Neural progenitor cell (in vitro differentiated cells): ENCODE measurements around the gene ILKAP. TPM values are rescaled to one million over a fixed set of nuclear protein-coding genes. Genes with fewer than 3 reads are reported as not detected.

Experiments
- DNase-seq: peaks from one replicate; pipeline ENCODE4 v3.0.0-alpha.2; 2016; ENCODE audit warnings: low spot score
- H2AFZ ChIP-seq: fragments of 200-600 bp; sonication (generic); replicated peaks from 2 replicates; pipeline ENCODE4 v1.6.1; 2016; ENCODE audit warnings: antibody characterized with exemption
- H3F3A ChIP-seq: fragments of 200-600 bp; sonication (generic); 2 replicates; pipeline ENCODE4 v1.6.1; 2016; ENCODE audit warnings: antibody characterized with exemption, low read depth
- H3K27ac ChIP-seq: fragments of 200-600 bp; sonication (generic); 2 replicates; pipeline ENCODE4 v1.5.1; 2016; ENCODE audit warnings: mild to moderate bottlenecking
- H3K27me3 ChIP-seq: fragments of 200-600 bp; sonication (generic); 2 replicates; pipeline ENCODE4 v1.6.1; 2016; ENCODE audit warnings: mild to moderate bottlenecking, moderate library complexity
- H3K36me3 ChIP-seq: fragments of 200-600 bp; sonication (generic); 2 replicates; pipeline ENCODE4 v1.5.1; 2016
- H3K4me1 ChIP-seq: fragments of 200-600 bp; sonication (generic); 2 replicates; pipeline ENCODE4 v1.6.1; 2016; ENCODE audit warnings: mixed run types
- H3K4me2 ChIP-seq: fragments of 200-600 bp; sonication (generic); 2 replicates; pipeline ENCODE4 v1.6.1; 2016
- H3K4me3 ChIP-seq: fragments of 200-600 bp; sonication (generic); 2 replicates; pipeline ENCODE4 v1.5.1; 2016
- H3K79me2 ChIP-seq: fragments of 200-600 bp; sonication (generic); 2 replicates; pipeline ENCODE4 v1.6.1; 2016; ENCODE audit warnings: low read depth
- H3K9ac ChIP-seq: fragments of 200-600 bp; sonication (generic); 2 replicates; pipeline ENCODE4 v1.6.1; 2016
- H3K9me3 ChIP-seq: fragments of 200-600 bp; sonication (generic); 2 replicates; pipeline ENCODE4 v1.5.1; 2016; ENCODE audit warnings: low read depth
- H4K20me1 ChIP-seq: fragments of 200-600 bp; sonication (generic); 2 replicates; pipeline ENCODE4 v1.6.1; 2016; ENCODE audit warnings: low read depth
- H3K27ac Mint-ChIP-seq: 3 replicates; pipeline ENCODE4 v1.8.0; 2021; ENCODE audit warnings: mixed read lengths
- H3K27me3 Mint-ChIP-seq: 2 replicates; pipeline ENCODE4 v1.8.0; 2022; ENCODE audit warnings: low read depth, mild to moderate bottlenecking, inconsistent platforms, moderate library complexity, mixed read lengths; ENCODE audit not compliant: insufficient read depth
- H3K36me3 Mint-ChIP-seq: 3 replicates; pipeline ENCODE4 v1.8.0; 2021; ENCODE audit warnings: mixed read lengths
- H3K4me1 Mint-ChIP-seq: 3 replicates; pipeline ENCODE4 v1.8.0; 2021; ENCODE audit warnings: mixed read lengths
- H3K4me3 Mint-ChIP-seq: 3 replicates; pipeline ENCODE4 v1.8.0; 2021; ENCODE audit warnings: mild to moderate bottlenecking, moderate library complexity, mixed read lengths
- H3K9me3 Mint-ChIP-seq: 3 replicates; pipeline ENCODE4 v1.8.0; 2020; ENCODE audit warnings: mixed read lengths
- CTCF ChIP-seq: fragments of 200-600 bp; sonication (generic); IDR thresholded peaks from 2 replicates; pipeline ENCODE4 v1.5.1; 2017; ENCODE audit warnings: antibody characterized with exemption, mild to moderate bottlenecking
- EZH2 ChIP-seq: fragments of 200-600 bp; sonication (generic); IDR thresholded peaks from 2 replicates; pipeline ENCODE4 v1.6.1; 2017; ENCODE audit warnings: antibody characterized with exemption, mild to moderate bottlenecking, moderate library complexity
- EZH2phosphoT487 ChIP-seq: fragments of 200-600 bp; sonication (generic); IDR thresholded peaks from 2 replicates; pipeline ENCODE4 v1.6.1; 2017; ENCODE audit warnings: antibody characterized with exemption
- total RNA-seq: library from RNA; depleted of rRNA; stranded (reverse); fragments of >200 nt; gene quantifications from 2 replicates; pipeline ENCODE4 v1.2.3, GENCODE V29; 2015; ENCODE audit warnings: low replicate concordance

Gene ILKAP
- total RNA-seq, 1 donor from 2014 or later, result 19.0 TPM

DNA sequence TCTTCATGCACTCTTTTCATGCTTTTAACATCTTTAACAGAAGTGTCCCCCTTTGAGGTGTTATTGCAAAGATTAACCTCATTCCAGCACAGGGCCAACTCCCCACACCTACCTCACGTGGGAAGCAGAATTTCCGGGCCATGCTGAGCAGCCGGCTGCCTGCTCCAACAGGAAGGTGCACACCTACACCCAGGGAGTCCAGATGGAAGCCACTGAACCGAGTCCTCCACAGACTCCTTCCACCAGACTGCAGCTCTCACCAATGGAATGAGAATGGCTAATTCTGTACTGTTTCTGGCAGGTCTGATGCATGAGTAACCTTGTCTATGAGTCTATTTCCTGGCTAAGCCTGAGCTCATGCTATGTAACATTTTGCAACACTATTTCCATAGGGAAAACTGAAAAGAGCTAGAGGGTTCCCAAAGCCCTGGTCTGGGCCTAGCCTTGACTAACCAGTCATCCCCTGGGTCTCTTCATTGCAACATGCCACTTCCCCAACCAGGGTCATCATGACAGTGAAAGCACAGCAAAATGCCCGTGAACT, 33.7 kb downstream of the ILKAP start:
- TF ChIP-seq CTCF (no peak), EZH2 (no peak), EZH2phosphoT487 (no peak)
- no peaks in the 10 kb centered on the region for H3K36me3 ChIP-seq
- H3K27ac ChIP-seq, result no peak overlapping the region
- no peaks in the 10 kb centered on the region for H3F3A ChIP-seq
- Mint-ChIP-seq H3K27ac (no peak overlapping the region), H3K36me3 (peaks cover 24% of the 10 kb centered on the region), H3K4me3 (no peak overlapping the region), H3K9me3 (peaks cover 2% of the 10 kb centered on the region), H3K4me1 (peaks cover 2% of the 10 kb centered on the region), H3K27me3 (peaks cover 7% of the 10 kb centered on the region)
- H2AFZ ChIP-seq, result no peak overlapping the region
- H3K9me3 ChIP-seq, result no peaks in the 10 kb centered on the region
- H3K27me3 ChIP-seq, result peaks cover 14% of the 10 kb centered on the region
- peaks cover 6% of the 10 kb centered on the region for H4K20me1 ChIP-seq
- H3K4me2 ChIP-seq, result no peak overlapping the region
- no peaks in the 10 kb centered on the region for H3K79me2 ChIP-seq
- H3K4me1 ChIP-seq, result no peaks in the 10 kb centered on the region
- DNase-seq, result no peak
- H3K4me3 ChIP-seq, result no peak overlapping the region
- no peak overlapping the region for H3K9ac ChIP-seq

GRCh38 chr2:238169048-238169707, 34.3 kb downstream of the ILKAP start:
- H3K36me3 ChIP-seq, result no peaks in the 10 kb centered on the region
- H3K4me1 Mint-ChIP-seq, result peaks cover 3% of the 10 kb centered on the region
- H3K4me2 ChIP-seq, result no peak overlapping the region
- no peak overlapping the region for H3K27ac Mint-ChIP-seq
- H4K20me1 ChIP-seq, result peaks cover 6% of the 10 kb centered on the region
- no peak overlapping the region for H3K27ac ChIP-seq
- no peaks in the 10 kb centered on the region for H3K4me1 ChIP-seq
- H3K27me3 ChIP-seq, result peaks cover 20% of the 10 kb centered on the region
- H3K4me3 Mint-ChIP-seq, result no peak overlapping the region
- TF ChIP-seq EZH2phosphoT487 (no peak), EZH2 (no peak), CTCF (no peak)
- peaks cover 13% of the 10 kb centered on the region for H3K27me3 Mint-ChIP-seq
- H3K36me3 Mint-ChIP-seq, result peaks cover 24% of the 10 kb centered on the region
- no peak for DNase-seq
- H3F3A ChIP-seq, result no peaks in the 10 kb centered on the region
- no peak overlapping the region for H2AFZ ChIP-seq
- H3K79me2 ChIP-seq, result no peaks in the 10 kb centered on the region
- H3K9ac ChIP-seq, result no peak overlapping the region
- H3K4me3 ChIP-seq, result no peak overlapping the region
- H3K9me3 Mint-ChIP-seq, result peaks cover 3% of the 10 kb centered on the region
- H3K9me3 ChIP-seq, result no peaks in the 10 kb centered on the region

DNA sequence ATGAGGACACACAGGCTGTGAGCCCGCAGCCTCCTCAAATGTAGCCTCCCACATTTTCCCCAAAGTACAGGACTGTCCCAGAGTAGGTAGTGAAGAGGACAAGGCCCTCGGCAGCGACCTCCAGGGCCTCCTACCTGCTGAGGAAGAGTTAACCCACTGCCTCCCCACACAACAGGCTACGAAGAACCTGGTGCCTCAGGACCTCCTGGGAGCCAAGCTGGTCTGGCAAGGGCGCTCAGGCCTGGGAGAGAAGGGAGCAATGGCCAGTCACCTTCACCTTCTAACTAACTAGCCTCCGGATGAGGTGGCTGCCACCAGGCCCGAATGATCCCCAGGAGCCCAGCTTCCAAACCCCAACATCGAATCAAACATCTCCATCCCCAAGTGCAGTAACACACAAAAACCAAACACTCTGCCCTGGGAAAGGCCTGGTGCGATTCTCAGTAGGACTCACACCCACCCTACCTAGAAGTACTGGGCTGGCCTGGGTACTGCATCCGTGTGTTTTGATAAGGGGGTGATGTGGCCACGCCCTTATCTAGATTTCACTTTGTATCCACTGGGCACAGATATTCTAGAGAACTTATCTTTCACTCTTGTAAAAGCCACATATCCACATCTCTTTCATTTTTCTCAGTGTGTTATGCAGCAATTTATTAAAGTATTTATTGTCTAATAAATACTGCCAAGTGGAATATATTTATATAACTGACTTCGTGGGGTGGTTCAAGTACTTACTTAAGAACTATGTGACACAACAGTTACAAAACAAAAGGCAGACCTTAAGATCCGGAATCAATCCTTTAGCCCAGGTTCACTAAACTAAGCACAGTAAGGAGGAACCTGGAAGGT, 35.1 kb downstream of the ILKAP start:
- H3K27me3 ChIP-seq, result peaks cover 28% of the 10 kb centered on the region
- H3K9me3 ChIP-seq, result no peaks in the 10 kb centered on the region
- no peak overlapping the region for H3K4me2 ChIP-seq
- no peaks in the 10 kb centered on the region for H3K36me3 ChIP-seq
- no peak overlapping the region for H3K4me3 ChIP-seq
- H3K27ac ChIP-seq, result no peak overlapping the region
- Mint-ChIP-seq H3K4me3 (no peak overlapping the region), H3K27ac (no peak overlapping the region), H3K27me3 (peaks cover 13% of the 10 kb centered on the region), H3K4me1 (peaks cover 3% of the 10 kb centered on the region), H3K9me3 (peaks cover 3% of the 10 kb centered on the region), H3K36me3 (peaks cover 22% of the 10 kb centered on the region)
- H2AFZ ChIP-seq, result no peak overlapping the region
- H3K9ac ChIP-seq, result no peak overlapping the region
- peaks cover 6% of the 10 kb centered on the region for H4K20me1 ChIP-seq
- no peaks in the 10 kb centered on the region for H3K79me2 ChIP-seq
- no peaks in the 10 kb centered on the region for H3F3A ChIP-seq
- no peaks in the 10 kb centered on the region for H3K4me1 ChIP-seq
- no peak for TF ChIP-seq CTCF
- no peak for TF ChIP-seq EZH2phosphoT487
- no peak for TF ChIP-seq EZH2
- no peak for DNase-seq
